A673 (cell line): Measurements from ENCODE around the gene RAB3D.

ENCODE experiments used
- EZH2 ChIP-seq: fragments of 200-600 bp; sonication (generic); IDR thresholded peaks from 2 replicates; pipeline ENCODE4 v1.6.1; 2017; ENCODE audit warnings: borderline replicate concordance, low read depth, mild to moderate bottlenecking, mixed read lengths, antibody characterized with exemption, low read length; ENCODE audit not compliant: poor library complexity, severe bottlenecking
- TF ChIP-seq, protein P1 (sequence below): fragments of 300-800, 200-600 bp; sonication (generic); conservative IDR thresholded peaks from 2 replicates; pipeline ENCODE4 v1.5.1; 2017; ENCODE audit warnings: low read depth, mild to moderate bottlenecking, antibody characterized with exemption, low read length, moderate library complexity, mixed read lengths

DNA sequence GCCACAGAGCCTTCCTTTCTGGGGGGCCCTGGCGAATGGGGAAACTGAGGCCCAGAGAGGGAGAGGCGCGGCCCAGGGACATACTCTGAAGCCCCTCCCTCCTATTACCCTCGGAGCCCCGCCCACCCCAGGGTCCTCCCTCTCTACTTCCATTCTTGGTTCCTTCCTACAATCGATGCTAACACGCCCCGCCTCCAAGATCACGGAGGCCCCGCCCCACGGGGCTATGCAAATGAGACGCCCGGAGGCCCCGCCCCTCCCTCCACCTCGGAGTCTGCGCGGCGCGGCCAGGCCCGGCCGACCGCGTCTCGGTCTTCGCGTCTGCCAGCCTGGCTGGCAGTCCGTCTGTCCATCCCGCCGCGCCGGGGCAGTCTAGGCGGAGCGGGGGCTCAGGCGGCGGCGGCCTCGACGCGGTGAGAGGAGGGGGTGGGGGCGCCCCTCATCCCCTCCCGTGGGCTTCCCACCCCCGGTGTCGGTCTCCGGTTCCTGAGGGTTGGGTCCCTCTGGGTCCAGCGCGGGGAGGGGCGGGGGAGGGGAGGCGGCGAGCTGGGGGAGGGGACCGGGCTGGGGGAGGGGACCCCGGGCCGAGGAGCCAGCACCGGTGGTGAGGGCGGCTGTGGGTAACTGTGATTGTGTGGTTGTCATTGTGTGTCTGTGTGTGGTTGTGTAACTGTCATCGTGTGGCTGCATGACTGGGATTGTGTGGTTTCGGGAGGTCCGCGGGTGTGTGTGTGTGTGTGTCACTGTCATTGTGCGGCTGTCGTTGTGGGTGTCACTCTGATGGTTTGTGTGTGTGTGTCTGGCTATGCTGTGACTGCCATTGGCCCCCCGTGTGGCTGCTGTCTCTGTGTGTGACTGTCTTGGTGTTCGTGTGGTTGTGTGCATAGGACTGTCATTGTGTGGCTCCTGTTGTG lies 16.0 kb upstream of the RAB3D start, which contains the start of gene PLPPR2:
- TF ChIP-seq, protein P1, sequence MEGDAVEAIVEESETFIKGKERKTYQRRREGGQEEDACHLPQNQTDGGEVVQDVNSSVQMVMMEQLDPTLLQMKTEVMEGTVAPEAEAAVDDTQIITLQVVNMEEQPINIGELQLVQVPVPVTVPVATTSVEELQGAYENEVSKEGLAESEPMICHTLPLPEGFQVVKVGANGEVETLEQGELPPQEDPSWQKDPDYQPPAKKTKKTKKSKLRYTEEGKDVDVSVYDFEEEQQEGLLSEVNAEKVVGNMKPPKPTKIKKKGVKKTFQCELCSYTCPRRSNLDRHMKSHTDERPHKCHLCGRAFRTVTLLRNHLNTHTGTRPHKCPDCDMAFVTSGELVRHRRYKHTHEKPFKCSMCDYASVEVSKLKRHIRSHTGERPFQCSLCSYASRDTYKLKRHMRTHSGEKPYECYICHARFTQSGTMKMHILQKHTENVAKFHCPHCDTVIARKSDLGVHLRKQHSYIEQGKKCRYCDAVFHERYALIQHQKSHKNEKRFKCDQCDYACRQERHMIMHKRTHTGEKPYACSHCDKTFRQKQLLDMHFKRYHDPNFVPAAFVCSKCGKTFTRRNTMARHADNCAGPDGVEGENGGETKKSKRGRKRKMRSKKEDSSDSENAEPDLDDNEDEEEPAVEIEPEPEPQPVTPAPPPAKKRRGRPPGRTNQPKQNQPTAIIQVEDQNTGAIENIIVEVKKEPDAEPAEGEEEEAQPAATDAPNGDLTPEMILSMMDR, result no peak
- no peak for TF ChIP-seq EZH2
